Measurements from ENCODE around the gene CHMP5. TPM values are rescaled to one million over a fixed set of nuclear protein-coding genes. Genes with fewer than 3 reads are reported as not detected.
A peak's percentile ranks its signal among the peaks of the same experiment; 100 is the strongest.

The CHMP5 gene
- total RNA-seq, 1 experiment from 2014 or later, result 47.6 TPM

- no peak overlapping the region for H4K5ac ChIP-seq (ENCODE audit: insufficient read length, low read depth, low read length)
- peaks cover 6% of the 10 kb centered on the region for H3K79me1 ChIP-seq (ENCODE audit: insufficient read depth, low read depth, low read length, poor library complexity, severe bottlenecking)
- H3K79me2 ChIP-seq (ENCODE audit: insufficient read depth, low read length), result peaks cover 4% of the 10 kb centered on the region; the same call in 1 of the 2 replicates
- no peak overlapping the region for H3K56ac ChIP-seq (ENCODE audit: insufficient read length, low read depth, low read length)
- H3K4ac ChIP-seq (ENCODE audit: low read depth, low read length), result no peak overlapping the region
- no peak overlapping the region for H3K18ac ChIP-seq (ENCODE audit: insufficient read length, low read depth, low read length)
- no peaks in the 10 kb centered on the region for H3K9me3 ChIP-seq (ENCODE audit: control insufficient read depth, low read depth, low read length)
- H3K14ac ChIP-seq (ENCODE audit: insufficient read depth, low read length), result no peak overlapping the region
- H3K4me1 ChIP-seq (ENCODE audit: insufficient read depth, low read length), result no peaks in the 10 kb centered on the region
- no peak overlapping the region for H2BK15ac ChIP-seq (ENCODE audit: low read depth, low read length)
- H2AK5ac ChIP-seq (ENCODE audit: insufficient read length, low read length), result no peak overlapping the region
- no peaks in the 10 kb centered on the region for H3K9me3 Mint-ChIP-seq
- H4K91ac ChIP-seq (ENCODE audit: insufficient read length, low read depth, low read length), result no peak overlapping the region
- H3K27ac ChIP-seq (ENCODE audit: insufficient read length, low read depth, low read length), result no peak overlapping the region
- peaks cover 29 to 75% (median 61%) of the 10 kb centered on the region in 3 experiments; a peak in 6 of 7 replicates for H3K36me3 Mint-ChIP-seq (ENCODE audit: insufficient read depth in 1 of 3, low read depth in 3 of 3)
- H3T11ph ChIP-seq (ENCODE audit: low read length), result no peak overlapping the region
- no peak overlapping the region for H2BK12ac ChIP-seq (ENCODE audit: insufficient read length, low read depth, low read length)
- no peak for TF ChIP-seq CTCF (conservative IDR thresholded peaks at IDR 0.05)
- no peak for DNase-seq
- H2BK20ac ChIP-seq (ENCODE audit: low read depth, low read length, poor library complexity, severe bottlenecking), result no peak overlapping the region
- no peak overlapping the region for H3K4me3 Mint-ChIP-seq
- H3K4me1 Mint-ChIP-seq, result peaks cover 0 to 1% of the 10 kb centered on the region in 2 experiments; a peak in 1 of 4 replicates
- peak overlapping the region in 1 of 3 experiments; percentile 21; a peak in 1 of 7 replicates for H3K27ac Mint-ChIP-seq
- H3K23me2 ChIP-seq (ENCODE audit: insufficient read length, low read depth, low read length, poor library complexity, severe bottlenecking), result no peaks in the 10 kb centered on the region
- H4K20me1 ChIP-seq (ENCODE audit: control insufficient read depth, insufficient read depth, insufficient read length), result no peaks in the 10 kb centered on the region
- no peaks in the 10 kb centered on the region for H3K27me3 ChIP-seq (ENCODE audit: insufficient read depth, low read length)
- no peak overlapping the region for H2BK120ac ChIP-seq (ENCODE audit: low read depth, low read length, poor library complexity, severe bottlenecking)
- no CpG with 5 or more reads among the region's 1 CpG for WGBS (ENCODE audit: extremely low coverage, insufficient read length, low lambda C conversion rate)
- no peak overlapping the region for H3K23ac ChIP-seq (ENCODE audit: insufficient read length, low read depth, low read length)
- H2AFZ ChIP-seq (ENCODE audit: low read length), result no peak overlapping the region
- no peak overlapping the region for H2BK5ac ChIP-seq (ENCODE audit: insufficient read length, low read length)
- no peak overlapping the region for H3K4me2 ChIP-seq (ENCODE audit: insufficient read depth, insufficient read length, low read length)
- no peaks in the 10 kb centered on the region for H3K27me3 Mint-ChIP-seq (ENCODE audit: low read depth)
- H4K8ac ChIP-seq (replicated peaks; ENCODE audit: insufficient read length, low read depth, low read length), result no peak overlapping the region
- H3K9ac ChIP-seq (ENCODE audit: extremely low read depth, insufficient read length, low read length), result no peak overlapping the region
Observed at GRCh38 chr9:33297432-33297831, 32.6 kb downstream of the CHMP5 start.

Measured in H9 (cell line).